A172 (cell line): Measurements from ENCODE around the gene ADPGK. TPM values are rescaled to one million over a fixed set of nuclear protein-coding genes. Genes with fewer than 3 reads are reported as not detected.
"Not testable (repeated sequence)": the region's sequence is repeated elsewhere in the genome, so short reads cannot be mapped to it uniquely, and the experiment has no call there.

ENCODE experiments used
- DNase-seq: peaks from one replicate; pipeline ENCODE4 v3.0.0-alpha.2; 2015; ENCODE audit warnings: low spot score
- total RNA-seq: library from RNA; depleted of rRNA; stranded (reverse); fragments of >200 nt; shearing (Covaris generic); gene quantifications from 2 replicates; pipeline ENCODE4 v1.2.3, GENCODE V29; 2014

The ADPGK gene
- total RNA-seq, 1 experiment from 2014 or later, result 69.7 TPM

DNA sequence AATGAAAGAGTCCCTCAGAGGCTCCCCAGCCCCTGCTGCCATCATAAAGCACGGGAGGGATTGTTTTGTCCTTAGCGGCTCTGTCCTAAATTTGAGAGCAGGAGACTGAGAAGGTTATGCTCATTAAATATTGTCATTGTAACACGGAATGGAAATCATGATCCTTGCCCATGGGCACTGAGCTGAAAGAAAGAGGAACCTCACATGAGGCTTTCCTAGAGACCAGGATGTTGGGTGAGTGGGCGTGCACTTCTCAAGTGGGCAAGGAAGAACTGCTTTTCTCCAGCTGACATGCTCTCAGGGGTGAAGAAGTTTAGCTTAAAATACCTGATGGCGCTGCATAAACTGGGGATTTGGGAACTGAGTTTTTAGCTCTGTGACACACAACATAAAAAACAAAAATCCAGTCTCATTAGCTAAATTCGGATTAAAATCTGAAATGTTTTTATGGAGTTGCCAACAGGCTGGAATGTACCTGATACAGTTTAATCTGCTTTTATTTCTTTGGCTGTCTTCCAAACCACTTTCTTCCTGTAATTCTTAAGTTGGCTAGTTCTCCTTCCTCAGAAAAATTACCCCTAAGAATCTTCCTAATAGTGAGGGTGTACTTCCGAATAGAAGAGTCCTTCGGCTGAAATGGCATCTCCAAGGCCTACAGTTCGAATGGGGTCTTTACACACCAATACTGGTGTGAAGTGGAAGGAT is 31.7 kb downstream of the ADPGK start:
- no peak for DNase-seq

DNA sequence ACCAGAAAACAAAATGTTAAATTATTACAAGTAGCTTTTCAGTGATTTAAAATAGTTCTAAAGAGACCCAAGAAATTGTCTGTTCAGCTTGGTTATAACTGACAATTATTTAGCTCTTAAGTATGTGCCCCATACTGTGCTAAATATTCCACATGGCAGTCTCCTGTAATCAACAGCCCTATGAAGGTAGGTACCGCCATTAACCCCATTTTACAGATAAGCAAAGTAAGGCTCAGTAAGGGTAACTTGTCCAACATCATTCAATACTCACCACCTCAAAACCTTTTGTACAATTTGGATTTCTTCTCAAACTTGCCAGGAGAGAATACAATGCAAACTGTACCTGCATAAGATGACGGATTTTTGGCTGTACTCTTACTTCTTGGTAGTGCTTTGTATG is 33.9 kb downstream of the ADPGK start:
- no peak for DNase-seq

DNA sequence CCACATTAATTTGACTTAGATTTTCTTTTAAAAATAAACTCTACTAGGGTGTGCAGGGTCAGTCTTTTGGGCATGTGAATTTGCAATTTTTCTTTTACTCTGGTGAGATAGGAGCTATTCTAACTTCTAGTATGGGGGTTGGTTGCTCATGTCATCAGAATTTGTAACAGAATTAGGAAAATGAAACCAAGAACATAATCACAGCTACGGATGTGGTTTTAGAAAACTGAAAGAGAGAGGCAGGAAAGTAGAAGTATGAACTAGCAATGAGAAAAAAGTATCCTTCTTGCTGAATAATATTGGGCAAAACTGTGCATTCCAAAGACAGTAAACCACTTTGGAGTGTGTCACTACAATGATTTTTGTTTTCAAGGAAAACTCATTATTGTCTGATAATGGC is 43.3 kb downstream of the ADPGK start:
- DNase-seq, result no peak

DNA sequence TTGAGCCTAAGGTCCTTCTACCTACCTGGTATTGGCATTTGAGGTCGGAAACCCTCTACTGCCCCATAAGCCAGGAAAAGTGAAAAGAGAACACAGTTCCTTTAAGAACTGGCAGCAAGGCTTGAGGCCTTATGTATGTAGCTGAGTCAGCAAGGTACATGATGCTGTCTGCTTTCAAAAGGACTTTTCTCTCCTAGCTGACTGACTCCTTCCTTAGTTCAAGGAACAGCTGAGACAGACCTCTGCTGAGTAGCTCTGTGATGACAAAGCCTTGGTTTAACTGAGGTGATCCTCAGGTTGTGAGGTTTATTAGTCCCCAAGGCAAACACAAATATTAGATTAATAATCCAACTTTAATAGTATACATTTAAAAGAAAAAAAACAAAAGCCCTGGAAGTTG is 45.8 kb downstream of the ADPGK start:
- no peak for DNase-seq

DNA sequence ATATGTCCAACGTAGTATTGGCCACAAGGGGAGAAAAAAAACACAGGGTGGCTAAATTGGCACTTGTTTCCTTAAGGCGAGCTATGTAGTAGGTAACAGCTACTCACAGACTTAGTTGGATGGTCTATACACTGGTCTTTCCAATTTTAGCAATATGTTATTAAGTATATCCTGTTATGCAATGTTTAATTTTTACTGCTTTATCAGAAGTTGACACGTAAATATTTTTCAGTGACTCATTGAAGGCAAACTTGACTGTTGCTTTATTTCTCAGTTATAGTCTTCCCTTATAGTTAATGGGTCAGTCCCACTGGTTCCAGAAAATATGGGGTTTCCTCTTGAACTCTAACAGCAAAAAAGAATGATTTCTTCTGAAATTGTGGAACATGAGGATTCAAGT is 46.5 kb downstream of the ADPGK start:
- DNase-seq, result no peak

DNA sequence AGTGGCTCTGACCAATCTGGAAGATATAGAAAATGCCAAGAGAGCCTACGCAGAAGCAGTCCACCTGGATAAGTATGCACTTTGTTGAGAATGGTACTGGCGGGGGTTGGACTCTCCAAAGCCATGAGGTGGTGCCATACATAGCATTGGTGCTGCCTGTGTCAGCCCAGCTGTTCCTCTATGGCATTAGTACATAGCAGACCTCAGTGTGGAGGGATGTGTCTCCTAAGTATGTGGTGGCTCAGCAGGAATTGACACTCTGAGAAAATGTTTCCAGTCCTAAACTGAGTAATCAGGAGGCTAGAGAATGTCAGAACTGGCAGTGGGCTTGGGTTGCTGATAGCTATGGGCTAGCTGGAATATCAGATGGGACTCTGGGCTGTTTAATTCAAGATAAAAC is 48.4 kb downstream of the ADPGK start:
- DNase-seq, result no peak

DNA sequence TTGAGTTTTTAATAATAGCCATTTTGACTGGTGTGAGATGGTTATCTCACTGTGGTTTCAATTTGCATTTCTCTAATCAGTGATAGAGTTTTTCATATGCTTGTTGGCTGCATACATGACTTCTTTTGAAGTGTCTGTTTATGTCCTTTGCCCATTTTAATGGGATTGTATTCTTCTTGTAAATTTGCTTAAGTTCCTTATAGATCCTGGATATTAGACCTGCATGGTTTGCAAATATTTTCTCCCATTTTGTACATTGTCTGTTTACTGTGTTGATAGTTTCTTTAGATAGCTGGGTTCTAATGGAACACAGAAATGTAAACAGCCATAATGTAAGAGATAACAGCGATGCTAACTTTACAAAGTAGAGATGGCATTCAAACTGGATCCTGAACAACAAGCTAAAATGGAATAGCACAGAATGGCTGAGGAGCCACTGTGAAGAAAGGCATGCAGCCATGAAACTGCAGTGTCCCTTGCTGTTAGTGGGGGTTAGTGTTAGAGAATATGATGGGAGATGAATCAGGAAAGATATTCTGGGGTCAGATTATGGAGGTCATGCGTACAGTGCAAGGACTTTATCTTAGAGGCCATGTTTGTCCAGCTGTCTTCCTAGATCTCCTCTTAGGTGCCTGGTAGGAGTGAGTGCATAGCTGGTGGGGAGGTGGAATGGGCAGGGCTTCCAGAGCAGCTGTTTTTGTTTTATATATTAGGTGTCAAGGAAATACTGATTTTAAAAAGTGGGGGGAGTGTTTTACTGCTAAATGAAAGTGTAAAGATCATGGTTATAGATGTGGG is 49.4 kb downstream of the ADPGK start:
- DNase-seq, result no peak

DNA sequence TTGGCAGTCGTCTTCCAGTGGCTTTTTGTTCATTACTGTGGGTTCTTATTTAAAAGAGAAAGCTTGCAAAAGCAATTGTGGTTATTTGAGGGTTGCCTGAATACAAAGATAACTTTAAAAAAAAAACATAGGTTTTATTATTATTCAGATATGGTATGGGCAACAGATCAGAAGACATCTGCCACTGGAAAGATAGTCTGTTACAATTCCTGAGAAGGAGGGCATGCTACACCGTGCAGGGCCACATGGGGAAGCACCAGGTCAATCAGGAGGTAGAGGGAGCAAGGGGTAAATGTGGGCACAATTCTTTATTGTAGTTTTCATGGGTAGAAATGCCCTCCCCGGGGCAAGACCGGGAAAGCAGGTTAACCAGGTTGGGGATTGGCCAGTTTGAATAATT is 51.0 kb downstream of the ADPGK start:
- DNase-seq, result no peak

DNA sequence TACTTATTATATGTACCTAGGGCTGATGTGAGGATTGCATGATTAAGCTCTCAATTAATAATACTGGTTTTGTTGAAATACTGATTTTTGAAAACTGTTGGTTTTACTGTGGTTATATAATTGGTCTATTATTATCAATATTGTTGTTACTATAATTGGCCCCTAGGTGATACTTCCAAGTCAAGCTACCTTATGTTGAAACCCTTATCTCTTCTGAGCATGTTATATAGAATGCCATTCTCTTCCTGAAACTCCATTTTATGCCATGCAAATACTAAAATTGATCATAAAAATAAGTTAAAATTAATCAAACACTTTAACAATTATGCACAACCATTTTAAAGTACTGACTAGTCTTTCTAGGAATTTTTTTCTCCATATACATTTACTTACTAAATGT is 51.5 kb downstream of the ADPGK start:
- no peak for DNase-seq

DNA sequence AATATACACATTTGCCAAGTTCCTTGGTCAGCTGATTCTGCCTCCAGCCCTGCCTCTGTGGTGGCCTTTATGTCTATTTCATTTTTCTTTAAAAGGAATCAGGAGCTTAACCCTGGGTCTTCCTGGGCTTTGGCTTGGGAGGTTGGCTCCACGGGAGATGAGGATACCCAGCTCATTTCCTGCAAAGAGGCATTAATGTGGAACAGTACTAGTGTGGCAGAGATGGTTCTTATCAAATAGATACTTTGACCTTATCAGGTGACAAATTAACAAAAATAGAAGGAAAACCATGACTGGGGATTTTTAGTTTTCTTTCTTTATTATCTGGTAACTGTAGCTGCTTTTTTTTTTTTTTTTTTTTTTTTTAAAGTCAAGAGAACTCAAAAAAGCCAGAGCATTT is 54.7 kb downstream of the ADPGK start:
- DNase-seq, result no peak

DNA sequence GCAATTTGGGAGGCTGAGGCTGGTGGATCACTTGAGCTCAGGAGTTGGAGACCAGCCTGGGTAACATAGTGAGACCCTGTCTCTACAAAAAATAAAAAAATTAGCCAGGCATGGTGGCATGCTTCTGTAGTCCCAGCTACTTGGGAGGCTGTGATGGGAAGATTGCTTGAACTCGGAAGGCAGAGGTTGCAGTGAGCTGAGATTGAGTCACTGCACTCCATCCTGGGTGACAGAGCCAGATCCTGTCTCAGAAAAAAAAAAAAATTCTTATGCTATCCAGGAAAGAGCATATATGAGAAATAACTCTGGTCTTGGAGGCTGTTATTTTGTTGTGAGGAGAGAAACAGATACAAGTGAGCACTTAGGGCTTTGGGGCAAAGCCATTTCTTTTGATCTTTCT is 55.3 kb downstream of the ADPGK start:
- not testable (repeated sequence) for DNase-seq

DNA sequence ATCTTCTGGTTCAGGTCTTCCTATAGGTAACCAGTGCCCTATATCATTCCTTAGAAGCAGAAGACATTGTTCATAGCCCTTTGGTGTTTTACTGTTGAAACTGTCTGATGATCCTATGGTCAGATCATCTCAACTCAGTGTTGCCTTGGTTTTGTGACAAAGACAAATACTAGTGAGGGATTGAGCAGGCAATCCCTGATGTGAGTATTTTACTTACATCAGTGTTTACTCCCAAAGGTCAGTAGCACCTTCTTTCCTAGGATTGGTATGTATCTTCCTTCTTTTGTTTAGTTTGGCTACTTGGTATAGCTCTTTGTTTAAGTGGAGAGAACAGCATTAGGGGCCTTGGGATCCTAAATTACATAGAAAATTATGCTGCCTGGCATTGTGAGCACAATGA is 56.4 kb downstream of the ADPGK start:
- no peak for DNase-seq

DNA sequence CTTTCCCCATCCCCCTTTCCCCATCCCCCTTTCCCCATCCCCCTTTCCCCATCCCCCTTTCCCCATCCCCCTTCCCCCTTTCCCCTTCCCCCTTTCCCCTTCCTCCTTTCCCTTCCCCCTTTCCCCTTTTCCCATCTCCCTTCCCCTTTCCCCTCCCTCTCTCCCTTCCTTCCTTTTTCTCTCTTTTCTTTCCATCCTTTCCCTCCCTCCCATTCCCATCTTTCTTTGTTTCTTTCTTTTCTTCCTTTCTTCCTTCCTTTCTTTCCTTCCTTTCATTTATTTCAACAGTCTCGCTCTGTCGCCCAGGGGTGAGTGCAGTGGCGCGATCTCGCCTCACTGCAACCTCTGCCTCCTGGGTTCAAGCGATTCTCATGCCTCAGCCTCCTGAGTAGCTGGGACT is 57.7 kb downstream of the ADPGK start:
- not testable (repeated sequence) for DNase-seq

DNA sequence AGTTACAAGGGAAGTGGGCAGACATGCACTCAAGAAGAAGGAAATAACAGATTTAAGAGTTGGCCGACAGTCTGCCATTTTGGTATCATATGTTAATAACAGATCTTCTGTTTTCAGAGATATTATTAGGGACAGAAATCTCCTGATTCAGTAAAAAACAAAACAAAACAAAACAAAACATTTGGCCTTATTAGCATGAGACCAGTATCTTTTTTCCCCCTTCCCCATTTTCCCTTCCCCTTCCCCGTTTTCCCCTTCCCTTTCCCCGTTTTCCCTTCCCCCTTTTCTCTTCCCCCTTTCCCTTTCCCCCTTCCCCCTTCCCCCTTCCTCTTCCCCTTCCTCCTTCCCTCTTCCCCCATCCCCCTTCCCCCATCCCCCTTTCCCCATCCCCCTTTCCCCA is 58.1 kb downstream of the ADPGK start:
- no peak for DNase-seq

DNA sequence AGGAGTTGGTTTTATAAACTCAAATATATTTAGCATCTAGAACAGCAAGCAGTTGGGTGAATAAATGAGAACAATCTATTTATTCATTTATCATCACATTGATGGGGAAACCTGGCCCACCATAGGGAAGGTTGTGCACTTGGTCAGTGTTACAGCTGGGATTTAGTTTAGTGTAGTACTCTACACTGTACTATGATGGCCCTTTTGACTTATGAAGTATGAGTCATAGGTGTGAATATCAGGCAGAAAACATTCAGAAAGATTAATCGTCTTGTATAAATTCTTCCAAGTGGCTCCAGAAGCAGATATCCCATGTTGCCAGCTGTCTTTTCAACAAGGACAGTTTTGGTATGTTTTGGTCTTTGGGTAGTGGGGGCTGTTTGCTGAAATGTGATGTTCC is 59.5 kb downstream of the ADPGK start:
- no peak for DNase-seq

DNA sequence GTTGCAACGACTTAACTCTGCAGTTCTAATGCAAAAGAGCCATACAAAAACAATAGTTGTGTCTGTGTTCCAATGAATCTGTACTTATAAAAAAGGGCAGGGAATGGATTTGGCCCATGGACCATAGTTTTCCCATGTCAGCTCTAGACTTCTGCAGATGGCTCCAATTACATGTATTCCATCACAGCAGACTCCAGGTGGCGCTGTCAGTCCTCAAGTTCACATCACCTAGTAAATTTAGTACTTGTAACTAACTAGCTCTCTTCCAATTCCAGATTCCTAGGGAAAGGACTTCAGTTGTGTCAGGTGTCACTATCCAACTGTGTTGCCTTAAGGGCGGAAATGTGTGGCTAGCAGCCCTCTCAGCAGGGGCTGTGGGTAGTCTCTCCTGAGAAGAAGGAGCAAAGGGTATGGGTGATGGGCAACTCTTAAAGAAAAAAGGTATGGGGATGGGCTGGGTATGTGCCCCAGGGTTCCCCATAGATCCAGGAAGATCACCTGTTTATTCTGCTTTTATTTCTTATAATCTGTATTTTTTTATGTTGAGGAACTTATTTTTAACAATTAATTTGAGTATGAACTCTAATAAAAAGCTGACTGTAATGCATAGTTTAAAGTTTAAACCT is 61.4 kb downstream of the ADPGK start:
- peak; percentile 63 for DNase-seq

DNA sequence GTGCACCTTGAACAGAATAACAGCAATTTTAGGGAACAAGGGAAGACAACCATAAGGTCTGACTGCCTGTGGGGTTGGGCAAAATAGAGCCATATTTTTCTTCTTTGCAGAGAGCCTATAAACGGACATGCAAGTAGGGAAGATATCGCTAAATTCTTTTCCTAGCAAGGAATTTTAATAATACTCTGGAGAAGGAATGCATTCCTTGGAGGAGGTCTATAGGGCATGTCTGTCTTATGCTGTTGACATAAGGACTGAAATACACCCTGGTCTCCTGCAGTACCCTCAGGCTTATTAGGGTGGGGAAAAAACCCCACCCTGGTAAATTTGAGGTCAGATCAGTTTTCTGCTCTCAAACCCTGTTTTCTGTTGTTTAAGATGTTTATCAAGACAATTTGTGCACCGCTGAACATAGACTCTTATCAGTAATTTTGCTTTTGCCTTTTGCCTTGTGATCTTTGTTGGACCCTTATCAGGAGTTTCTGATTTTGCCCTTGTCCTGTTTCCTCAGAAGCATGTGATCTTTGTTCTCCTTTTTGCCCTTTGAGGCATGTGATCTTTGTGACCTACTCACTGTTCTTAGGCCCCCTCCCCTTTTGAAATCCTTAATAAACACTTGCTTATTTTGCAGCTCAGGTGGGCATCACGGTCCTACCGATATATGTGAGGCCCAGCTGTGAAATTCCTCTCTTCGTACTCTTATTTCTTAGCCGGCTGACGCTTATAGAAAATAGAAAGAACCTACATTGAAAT is 74.8 kb downstream of the ADPGK start:
- DNase-seq, result not testable (repeated sequence)

DNA sequence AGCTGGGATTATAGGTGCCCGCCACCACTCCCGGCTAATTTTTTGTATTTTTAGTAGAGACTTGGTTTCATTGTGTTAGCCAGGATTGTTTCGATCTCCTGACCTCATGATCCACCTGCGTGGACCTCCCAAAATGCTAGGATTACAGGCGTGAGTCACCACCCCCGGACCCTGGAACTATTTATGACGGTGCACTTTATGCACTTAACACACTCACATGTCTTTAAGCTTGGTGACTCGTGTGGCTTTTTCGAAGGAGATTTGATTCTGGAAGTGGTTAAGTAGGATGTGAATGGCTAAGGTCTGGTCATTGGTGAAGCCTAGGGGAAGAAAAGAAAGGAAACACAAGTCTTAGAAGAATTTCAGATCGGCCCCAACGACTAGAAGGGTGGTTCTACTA is 77.3 kb downstream of the ADPGK start:
- peak; percentile 26 for DNase-seq
